ENCODE results near the gene SPRR5.

SPRR5 gene, protein sequence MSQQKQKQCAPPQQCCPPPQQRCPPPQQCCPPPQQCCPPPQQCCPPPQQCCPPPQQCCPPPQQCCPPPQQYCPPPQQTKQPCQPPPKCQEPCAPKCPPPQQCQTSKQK

DNA sequence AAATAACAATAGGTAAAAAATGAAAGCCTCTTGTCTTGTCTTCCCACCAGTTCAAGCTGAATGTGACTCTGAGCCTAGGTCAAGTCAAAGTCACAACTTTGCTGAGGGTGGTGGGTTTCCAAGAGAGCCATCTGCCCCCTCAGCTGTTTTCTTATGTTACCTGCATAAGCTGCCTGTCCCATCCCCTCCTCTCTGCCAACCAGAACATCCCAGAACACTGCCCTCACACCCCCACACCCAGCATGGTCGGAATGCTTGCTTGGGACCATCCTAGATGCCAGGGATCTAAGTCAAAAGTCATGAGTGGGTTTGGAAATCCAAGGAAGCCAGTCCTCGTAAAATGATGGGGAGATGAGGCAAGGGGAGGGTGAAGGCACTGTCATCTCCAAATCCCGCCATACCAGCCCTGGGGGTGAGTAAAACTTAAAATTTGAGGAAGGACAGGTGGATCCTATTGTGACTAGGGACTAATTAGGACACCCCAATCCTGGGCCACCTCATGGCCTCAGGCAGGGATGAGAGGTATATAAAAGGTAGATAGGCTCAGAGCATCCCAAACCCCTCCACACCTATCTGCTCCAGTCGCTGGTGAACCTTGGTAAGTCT, at the start of gene SPRR5:
Gene SPRR5 (plus strand): TSS at position 556 of the 606 bp plus-strand sequence. CDS start 1,349 bp downstream, outside the sequence.
- DNase-seq (ENCODE audit: low read depth) = no peak

DNA sequence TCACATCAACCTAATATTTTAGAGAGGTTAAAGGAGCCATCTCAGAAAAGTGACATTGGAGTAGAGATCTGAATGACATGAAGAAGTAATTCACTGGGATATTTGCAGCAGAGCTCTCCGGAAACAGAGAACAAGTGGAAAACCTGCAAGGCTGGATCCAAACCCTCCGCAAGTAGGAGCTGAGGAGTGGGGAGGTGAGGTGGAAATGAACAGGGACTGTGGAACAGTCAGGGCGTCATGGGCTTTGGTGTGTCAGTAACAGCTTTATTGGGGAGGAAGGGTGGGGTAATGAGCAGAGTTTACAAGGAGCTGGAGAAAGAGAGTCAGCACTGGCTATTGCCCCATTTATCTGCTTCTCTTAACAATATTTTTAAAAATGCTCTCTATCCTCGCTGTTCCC, 48.0 kb upstream of the SPRR5 start:
- no peak for DNase-seq (ENCODE audit: low read depth)

DNA sequence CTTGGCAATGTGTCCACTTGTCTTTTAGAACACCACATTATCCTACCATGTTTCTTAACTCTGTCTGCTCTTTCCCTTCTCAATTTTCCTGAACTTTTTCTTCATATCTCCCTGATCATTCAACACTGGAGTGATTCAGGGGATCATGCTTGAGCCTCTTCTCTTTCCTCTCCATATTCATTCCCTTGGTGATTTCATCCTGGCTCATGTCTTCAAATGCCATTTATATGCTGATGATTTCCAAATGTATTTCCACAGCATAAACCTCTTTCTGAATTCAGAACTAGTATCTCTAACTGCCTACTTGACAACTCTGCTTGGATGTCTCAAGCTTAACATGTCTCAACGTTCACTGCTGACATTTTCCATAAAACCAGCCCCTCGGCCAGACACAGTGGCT, 47.1 kb upstream of the SPRR5 start:
- DNase-seq (ENCODE audit: low read depth) = no peak

DNA sequence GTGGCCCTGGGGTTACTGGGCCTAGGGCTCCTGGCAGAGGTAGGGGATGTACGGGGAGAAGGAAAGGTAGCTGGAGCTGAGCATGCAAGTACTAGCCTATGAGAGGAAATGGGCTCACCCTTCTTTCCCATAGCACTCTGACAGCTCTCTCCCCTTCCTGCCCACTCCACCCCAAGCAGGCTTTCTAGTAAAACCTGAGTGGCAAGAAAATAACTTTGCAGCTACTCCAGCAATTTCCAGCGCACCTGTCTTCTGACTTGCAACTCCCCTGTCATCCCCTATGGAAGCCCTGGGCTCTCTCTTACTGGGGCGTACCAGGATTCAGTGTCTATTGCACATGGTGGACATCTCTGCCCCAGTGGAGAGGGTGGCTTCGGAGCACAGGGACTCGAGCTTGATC, 45.4 kb upstream of the SPRR5 start:
- no peak for DNase-seq (ENCODE audit: low read depth)

DNA sequence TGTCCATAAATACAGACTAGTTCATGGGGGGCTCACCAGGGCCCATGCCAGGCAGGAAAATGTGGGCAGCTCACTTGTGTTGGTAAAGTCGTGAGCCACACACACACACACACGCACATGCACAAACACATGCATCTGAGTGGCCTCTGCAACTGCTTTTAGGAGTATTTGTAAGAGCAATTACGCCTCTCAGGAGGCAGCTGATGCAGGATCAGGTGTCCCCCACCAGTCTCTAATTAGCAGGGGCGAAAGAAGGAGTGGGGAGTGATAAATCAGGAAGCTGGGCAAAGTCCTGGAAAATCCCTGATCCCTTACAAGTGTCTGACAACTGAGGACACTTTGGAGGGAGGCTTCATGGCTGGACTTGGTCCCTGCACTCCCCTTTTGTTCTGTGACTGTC, 44.4 kb upstream of the SPRR5 start:
- DNase-seq (ENCODE audit: low read depth) = no peak

DNA sequence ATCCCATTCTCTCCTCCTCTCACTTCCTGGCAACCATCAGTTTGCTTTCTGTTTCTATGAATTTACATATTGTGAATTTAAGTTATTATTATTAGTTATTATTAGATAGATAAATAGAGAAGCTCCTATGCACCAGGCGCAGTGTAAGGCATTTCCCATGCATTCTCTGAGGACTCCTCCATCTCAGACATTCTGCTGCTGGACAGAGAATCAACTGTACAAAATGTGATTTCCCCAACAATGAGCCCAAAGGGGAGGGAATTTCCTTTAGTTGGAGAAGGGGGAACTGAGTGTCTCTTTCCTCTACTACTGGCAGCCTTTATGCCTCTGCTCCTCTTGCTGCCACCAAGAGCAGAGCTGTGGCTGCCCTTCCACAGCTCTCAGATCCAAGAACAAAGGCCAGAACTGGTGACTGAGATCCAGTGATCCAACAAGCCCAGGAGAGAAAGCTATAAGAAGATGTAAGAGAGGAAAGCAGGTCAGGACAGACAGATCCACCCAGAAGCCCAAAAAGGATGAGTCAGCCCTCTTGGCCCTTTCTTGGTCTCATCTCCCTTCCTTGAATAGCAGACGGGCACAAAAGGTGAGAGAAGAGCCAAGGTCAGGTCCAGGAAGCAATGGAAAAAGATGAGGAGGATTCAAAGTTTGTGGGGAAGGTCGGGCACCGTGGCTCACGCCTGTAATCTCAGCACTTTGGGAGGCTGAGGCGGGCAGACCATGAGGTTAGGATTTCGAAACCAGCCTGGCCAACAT, 42.1 kb upstream of the SPRR5 start:
- DNase-seq (ENCODE audit: low read depth) = no peak

DNA sequence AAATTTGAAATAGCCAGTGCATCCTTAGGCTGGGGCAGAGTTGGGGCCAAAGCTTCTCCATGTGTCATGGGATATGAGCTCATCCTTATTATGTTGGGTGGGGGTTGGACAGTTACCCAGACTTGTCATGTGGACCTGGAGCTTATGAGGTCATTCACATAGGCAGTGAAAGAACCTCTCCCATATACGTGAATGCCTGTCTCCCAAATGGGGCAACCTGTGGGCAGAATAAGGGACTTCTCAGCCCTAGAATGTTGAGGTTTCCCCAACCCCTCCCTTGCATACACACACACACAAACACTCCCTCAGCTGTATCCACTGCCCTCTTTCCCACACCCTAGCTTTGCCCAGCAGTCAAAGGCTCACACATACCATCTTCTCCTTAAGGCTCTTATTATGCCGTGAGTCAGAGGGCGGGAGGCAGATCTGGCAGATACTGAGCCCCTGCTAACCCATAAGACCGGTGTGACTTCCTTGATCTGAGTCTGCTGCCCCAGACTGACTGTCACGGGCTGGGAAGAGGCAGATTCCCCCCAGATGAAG, 40.9 kb upstream of the SPRR5 start:
- DNase-seq (ENCODE audit: low read depth) = no peak

DNA sequence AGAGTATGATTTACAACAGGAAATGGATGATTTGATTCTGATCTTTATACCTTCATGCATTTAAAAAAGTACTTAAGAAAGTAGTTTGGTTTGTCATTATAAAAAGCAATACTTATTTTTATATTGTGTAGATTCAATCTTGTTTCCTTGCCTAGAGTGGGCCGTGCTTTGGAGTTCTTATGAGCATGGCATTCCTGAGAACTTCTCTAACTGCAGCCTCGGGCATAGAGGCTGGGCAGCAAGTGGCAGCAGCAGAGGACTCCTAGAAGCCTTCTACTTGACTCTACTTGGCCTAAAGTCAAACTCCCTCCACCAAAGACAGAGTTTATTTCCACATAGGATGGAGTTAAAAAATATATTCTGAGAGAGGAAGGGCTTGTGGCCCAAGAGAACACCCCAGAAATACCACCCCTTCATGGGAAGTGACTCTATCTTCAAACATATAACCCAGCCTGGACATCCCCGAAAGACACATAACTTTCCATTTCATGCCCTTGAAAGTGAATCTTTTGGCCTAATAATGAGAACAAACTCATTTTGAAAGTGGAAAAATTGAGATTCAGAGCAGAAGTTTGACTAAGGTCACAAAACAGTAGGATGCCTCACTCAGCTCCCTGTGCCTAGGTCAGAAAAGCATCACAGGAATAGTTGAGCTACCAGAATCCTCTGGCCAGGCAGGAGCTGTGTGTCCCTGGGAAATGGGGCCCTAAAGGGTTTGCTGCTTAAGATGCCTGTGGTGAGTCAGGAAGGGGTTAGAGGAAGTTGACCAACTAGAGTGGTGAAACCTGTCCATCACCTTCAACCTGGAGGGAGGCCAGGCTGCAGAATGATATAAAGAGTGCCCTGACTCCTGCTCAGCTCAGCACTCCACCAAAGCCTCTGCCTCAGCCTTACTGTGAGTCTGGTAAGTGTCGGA, 39.1 kb upstream of the SPRR5 start, which contains the start of gene IVL:
Gene IVL (plus strand): TSS at position 861 of the 916 bp plus-strand sequence. CDS start 1,252 bp downstream, outside the sequence.
- DNase-seq (ENCODE audit: low read depth) = no peak

DNA sequence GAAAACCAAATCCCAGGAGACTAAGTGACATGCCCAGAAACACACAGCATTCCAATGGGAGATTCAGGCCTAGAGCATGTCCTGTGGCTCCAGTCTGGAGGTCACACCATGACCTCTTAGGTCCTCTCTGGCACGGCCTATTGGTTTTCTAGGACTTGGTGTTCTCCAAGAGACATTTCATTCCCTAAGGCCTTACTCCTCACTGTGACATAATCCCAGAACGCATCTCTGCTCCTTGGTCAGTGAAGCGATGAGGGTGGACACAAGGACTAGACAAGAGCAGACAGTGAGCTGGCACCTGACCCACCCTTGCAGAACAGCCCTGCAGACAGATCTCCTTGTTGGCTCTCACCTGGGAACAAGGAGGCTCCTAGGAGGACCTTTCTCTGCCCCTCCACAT, 37.8 kb upstream of the SPRR5 start:
- no peak for DNase-seq (ENCODE audit: low read depth)

DNA sequence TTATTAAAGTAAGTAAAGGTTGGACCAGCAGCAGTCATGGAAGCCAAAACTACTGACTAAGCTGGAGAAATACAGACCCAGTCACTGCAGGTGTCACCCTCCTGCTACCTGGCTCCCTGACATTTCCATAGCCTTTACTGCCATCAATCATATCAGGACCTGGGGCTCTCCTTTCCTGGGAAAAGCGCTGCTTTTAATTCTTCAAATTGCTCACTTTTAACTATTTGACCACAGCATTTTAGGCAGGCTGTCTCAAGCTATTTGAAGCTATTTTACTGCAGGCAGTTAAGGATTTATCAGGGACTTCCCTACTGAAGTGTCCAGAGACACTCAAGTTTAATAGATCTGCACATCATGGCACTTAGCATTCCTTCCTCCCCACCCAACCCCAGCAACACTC, 34.5 kb upstream of the SPRR5 start:
- no peak for DNase-seq (ENCODE audit: low read depth)

DNA sequence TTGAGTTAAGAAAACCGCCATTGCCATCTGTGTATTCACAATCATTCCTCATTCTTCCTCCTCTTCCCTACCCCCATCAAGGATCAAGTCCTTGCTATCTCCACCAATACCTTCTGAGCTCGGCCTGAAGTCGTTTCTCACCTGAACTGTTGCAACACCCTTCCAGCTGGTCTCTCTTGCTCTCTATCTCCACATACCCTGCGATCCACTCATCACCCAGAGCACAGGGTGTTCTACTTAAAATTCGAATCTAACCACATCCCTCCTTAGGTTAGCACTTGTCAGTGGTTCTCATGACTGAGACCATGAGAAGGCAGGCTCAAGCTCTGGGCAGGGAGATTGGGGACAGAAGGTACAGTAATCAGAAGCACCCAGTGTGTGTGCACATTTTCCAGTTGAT, 34.1 kb upstream of the SPRR5 start:
- DNase-seq (ENCODE audit: low read depth) = no peak

DNA sequence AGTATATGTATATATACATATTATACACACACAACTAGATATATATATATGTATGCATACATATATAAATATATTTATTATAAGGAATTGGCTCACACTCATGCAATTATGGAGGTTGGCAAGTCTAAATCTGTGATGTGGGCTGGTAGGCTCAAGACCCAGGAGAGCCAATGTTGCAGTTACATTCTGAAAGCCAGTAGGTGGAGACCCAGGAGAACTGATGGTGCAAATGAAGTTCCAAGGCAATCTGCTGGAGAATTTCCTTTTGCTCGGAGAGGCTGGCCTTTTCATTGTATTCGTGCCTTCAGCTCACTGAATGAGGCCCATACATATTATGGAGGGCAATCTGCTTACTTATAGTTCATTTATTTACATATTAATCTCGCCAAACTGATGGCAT, 29.2 kb upstream of the SPRR5 start:
- DNase-seq (ENCODE audit: low read depth) = no peak

DNA sequence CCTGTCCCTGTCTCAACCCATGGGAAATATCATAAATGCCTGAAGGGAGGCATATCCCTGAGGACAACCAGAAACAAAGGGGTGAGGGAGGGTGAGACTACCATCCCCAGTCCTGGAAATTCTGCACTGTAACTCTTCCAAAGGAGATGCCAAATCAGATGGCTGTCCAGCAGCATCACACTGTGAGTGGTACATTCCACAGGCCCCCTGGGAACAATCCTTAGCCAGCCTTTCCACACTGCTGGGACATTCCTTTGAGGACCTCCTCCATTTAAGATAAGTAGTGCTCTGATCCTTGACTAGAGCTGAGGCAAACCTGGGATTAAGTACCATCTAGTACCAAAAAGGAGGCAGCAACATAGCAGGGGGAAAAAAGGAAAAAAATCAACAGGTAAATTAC, 27.9 kb upstream of the SPRR5 start:
- no peak for DNase-seq (ENCODE audit: low read depth)

DNA sequence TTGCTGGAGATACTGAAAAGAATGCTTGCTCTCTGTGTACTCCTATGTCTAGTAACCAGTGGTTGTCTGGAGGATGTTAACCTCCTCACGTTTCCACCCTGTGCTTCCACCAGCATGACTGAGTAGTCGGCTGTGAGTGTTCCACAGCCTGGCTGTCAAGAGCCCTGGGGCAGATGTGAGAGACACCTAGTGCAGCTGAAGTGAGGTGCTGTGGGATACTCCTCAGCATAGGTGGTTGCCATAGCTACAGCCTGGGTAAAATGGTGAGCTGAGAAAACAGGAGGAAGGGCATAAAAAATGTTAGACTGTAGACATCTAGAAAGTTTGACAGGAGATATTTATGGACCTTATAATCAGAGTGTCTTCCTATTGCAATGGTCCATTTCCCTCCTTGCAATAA, 22.8 kb upstream of the SPRR5 start:
- DNase-seq (ENCODE audit: low read depth) = no peak

DNA sequence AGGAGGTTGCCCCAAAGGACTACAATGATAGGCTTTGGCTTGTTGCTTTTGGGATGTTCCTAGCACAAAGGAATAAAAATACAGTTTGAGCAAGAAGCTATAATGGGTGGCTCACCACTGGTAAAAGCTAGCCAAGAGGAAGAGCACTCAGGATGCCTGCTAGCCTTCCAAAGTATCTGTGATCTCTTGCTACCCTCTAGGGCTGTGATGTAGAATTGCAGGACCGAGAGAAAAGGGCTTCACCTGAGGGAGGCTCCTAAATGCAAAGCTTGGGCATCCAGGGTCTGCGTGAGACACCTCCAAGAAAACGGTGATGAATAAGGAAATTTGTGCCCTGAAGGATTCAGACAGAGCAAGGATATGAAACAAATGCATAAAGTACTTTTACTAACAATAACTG, 20.9 kb upstream of the SPRR5 start:
- DNase-seq (ENCODE audit: low read depth) = no peak

DNA sequence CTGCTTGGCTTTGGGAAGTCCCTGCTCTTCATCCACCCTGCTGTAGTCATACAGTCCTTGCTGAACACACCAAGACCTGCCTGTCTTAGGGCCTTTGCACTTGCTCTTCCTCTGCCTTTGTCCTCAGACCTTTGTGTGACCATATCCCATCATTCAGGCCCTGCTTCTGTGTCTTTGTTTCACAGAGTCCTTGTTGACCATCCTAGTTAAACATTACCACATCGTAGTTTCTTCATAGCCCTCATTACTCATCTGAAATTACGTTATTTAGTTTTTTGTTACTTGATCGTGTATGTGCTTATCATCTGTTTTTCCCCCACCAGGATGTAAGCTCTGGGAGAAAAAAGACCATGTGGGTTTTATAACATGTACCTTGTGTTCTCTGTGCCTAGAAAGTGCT, 18.3 kb upstream of the SPRR5 start:
- no peak for DNase-seq (ENCODE audit: low read depth)

DNA sequence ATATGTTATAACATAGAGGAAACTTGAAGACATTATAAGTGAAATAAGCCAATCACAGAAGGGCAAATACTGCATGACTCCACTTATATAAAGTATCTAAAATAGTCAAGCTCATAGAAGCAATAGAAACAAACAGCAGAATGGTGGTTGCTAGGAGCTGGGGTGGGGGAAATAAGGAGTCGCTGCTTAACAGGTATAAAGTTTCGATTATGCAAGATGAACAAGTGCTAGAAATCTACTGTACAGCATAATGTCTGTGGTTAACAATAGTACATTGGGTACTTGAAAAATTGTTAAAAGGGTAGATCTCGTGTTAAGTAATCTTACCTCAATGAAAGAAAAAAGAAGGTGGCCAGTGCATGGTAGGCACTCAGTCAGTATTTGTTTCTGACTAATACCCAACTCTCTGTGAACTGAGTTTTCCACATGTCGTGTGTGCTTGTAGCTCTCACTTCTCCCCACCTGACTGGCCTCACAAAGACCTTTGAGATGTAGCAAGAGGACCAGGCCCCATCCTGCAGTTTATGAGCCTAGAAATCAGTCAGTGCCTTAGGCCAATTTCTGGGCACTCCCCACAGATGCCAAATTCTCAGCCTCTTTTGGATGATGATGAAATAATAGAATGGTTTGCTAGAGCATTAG, 14.7 kb upstream of the SPRR5 start:
- DNase-seq (ENCODE audit: low read depth) = no peak

DNA sequence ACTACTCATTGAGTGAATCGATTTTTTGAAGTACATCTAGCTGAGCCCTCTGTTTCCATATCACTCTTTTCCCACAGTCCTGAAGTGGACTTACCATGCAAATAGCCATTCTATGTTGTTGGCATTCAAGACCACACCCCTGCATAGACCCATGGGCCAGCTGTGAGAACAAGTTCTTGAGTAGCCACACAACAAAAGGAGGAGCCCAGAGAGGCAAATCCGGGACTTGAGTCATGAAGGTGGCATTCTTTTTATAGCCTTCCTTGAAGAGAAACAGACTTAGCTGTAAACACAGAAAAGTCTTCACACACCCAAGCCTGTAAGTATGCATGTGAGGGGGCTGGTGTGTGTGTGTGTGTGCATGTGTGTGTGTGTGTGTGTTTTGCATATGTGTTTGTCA, 13.8 kb upstream of the SPRR5 start:
- DNase-seq (ENCODE audit: low read depth) = no peak

DNA sequence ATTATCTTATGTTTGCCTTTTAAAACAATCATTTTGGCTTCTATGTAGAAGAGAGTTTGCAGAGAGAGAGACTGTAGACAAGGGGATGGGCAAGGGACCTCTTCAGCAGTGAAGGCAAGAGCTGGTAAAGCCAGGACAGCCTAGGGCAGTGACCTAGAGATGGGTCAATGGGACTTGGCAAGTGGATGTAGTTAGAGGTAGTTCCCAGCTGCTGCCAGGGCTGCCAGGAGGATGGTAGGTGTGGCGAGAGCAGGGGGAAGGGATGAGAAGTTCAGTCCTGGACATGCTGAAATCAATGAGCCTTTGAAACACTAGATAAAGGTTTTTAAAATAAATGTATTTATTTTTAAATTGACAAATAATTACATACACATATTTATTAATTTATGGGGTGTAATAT, 6.4 kb upstream of the SPRR5 start:
- DNase-seq (ENCODE audit: low read depth) = no peak

DNA sequence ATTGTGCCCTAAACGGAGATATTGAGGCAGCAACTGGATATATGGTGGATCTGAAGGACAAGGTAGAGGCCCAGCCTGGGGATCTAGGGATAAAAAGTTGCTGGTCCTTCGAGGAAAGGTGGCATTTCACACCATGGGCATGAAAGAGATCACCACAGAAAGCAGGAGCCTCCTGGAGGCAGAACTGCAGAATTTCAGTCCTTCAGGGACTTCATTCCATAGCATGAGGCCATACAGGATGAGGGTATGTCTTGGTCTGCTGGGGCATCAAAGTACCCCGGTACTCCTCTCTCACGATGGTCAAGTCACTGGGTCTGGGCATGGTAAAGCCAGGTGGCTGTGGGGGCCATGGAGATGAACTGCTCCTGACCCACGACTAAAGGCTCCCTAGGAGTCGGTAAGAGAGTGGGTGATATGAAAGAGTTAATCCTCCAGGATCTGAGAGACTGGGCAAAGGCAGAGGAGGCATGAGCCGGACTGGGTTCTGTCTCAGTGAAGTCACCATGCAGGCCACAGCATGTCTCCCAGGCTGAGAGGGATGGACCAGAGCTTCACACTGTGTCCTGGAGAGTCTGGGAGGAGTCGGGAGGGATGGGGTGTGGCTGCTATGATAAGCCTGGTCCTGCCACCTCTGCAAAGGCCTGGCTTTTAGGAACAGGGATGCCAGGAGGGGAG, 5.8 kb upstream of the SPRR5 start:
- no peak for DNase-seq (ENCODE audit: low read depth)

DNA sequence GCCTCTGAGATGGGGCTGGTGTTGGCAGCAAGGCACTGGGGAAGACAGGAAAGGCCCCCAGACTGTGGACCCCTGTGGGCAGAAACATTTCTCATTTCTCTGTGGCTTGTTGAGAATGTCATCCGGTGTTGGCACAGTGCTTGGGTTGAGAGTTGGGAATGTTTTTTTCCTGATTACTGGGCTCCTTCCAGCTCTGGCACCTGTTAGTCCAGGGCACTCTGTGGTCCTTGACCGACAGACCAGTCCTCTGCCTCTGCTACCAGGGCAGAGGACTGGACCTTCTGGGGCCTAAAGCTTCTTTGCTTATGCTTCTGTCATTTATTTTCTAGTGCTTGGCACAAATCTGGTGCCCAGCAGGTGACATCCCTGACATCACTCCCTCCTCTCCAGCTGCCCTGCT, 4.8 kb upstream of the SPRR5 start:
- DNase-seq (ENCODE audit: low read depth) = no peak
